GM18526 (cell line): ENCODE data around the gene TMEM26.

ENCODE experiments used
- POLR2A ChIP-seq: IDR thresholded peaks from 3 replicates; pipeline ENCODE4 v1.6.1; 2011; ENCODE audit not compliant: insufficient read length; ENCODE audit errors: extremely low read depth

TMEM26 gene

GRCh38 chr10:61423178-61423577, 30.0 kb downstream of the TMEM26 start:
- TF ChIP-seq POLR2A = no peak

- no peak for TF ChIP-seq POLR2A
These were observed 35.5 kb downstream of the TMEM26 start for GRCh38 chr10:61417661-61418060.

GRCh38 chr10:61415824-61416223, 37.4 kb downstream of the TMEM26 start:
- no peak for TF ChIP-seq POLR2A

DNA sequence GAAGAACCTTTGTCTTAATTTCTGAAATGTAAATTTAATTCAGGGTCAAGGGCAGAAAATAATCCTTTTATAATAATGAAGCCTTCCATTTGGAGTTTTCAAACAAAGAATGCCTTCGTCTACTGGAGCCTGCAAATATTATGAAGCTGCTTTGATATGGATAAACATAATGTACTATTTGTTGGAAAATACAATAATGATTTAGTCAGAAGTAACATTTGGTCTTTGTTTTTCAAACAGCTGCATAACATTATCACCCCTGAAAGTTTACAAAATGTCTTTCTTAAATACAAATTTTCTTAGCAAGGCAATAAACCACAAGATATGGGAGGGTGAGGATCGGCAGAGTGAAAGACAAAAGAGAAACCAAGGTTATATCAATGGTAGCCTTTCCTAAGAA, 41.5 kb downstream of the TMEM26 start:
- no peak for TF ChIP-seq POLR2A

GRCh38 chr10:61410353-61411070, 42.7 kb downstream of the TMEM26 start:
- no peak for TF ChIP-seq POLR2A

GRCh38 chr10:61409157-61409556, 44.0 kb downstream of the TMEM26 start:
- TF ChIP-seq POLR2A = no peak

- TF ChIP-seq POLR2A = no peak
These were observed 45.1 kb downstream of the TMEM26 start for GRCh38 chr10:61408105-61408504.

DNA sequence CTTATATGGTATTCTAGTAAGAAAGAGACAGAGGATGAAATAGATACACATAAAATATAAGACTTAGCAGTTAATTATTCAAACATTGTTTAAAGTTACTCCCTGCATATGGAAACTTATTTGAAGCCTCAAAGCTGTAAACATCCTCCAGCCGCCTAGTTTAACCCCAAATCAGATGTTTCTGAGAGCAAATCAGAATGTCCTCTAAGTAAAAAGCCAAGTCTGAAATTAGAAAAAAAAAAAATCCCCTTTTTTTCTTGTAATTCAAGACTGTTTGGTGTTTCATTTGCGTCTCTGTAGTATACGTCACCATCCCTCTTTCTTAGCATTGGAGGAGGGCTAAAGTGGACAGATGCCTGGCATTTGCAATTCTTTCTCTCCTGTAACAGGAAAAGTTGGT, 46.4 kb downstream of the TMEM26 start:
- no peak for TF ChIP-seq POLR2A

- no peak for TF ChIP-seq POLR2A
These were observed 46.9 kb downstream of the TMEM26 start for GRCh38 chr10:61406242-61406641.

DNA sequence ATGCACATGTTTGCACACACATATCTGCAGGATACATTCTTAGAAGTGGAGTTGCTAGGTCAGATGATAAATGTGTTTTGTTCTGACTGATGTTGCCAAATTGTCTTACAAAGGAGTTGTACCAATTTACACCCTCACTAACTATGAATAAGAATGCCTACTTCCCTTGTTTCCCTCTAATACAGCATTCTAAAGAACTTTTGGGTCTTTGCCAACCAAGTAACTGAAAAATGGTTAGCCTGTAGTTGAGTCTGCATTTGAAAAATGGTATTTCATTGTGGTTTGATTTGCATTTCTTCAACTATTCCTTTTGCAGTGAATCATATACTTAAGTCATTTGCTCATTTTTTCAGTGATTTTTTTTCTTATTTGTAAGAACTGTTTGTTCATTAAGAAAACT, 48.4 kb downstream of the TMEM26 start:
- TF ChIP-seq POLR2A = no peak

- TF ChIP-seq POLR2A = no peak
These were observed 52.7 kb downstream of the TMEM26 start for GRCh38 chr10:61400524-61400923.

DNA sequence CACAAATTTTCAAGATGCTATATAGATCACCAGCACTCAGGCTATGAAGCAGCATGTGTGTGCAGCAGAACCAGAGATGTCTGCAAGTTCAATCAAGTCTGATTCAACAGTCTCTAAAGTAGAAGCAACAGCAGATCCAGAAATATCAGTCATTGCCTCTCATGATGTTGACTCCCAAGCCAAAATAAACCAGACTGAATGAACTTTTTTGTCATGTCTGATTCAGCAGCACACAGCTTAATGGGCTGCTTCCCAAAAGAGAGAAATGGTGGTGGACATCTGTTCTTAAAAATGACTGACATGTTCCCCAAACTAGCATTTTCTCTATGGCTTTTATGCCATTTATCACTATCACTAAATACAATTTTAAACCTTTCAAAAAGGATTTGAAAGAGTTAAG, 53.8 kb downstream of the TMEM26 start:
- no peak for TF ChIP-seq POLR2A

GRCh38 chr10:61398366-61399129, 54.6 kb downstream of the TMEM26 start:
- TF ChIP-seq POLR2A = no peak

DNA sequence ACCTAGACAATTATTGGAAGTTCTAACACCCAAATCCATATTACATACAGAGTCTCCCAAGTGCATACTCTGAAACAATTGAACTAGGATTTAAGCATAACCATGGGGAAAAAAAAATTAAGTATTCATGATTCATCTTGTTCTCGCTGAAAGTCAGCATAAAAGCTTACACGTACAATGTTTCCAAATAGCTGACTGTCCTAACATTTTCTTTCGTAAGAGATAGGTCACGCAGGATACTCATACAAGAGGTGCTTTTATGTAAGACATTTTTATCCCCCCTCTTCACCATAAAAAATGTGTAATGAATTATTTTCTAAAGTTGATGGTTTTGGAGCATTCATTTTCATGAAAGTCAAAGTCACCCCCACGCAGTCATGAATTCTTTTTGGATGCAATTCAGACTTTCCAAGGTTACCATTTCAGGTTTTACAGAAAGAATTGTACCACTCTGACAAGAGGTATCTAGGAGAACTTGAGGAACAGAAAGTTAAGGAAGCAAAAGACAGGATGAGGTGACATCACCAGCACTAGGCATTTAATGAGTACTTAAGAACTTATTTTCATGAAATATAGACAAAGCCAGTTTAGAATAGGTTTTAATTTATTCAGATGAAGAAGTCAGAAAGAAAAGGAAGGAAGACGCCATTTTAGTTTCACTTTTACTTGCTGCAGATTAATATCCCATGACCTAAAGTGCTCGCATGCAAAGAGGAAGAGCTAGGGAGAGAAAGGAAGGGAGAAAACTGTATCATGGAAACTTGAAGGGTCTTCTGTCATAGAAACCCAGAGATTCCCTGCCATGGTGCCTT, 55.8 kb downstream of the TMEM26 start:
- TF ChIP-seq POLR2A = no peak

DNA sequence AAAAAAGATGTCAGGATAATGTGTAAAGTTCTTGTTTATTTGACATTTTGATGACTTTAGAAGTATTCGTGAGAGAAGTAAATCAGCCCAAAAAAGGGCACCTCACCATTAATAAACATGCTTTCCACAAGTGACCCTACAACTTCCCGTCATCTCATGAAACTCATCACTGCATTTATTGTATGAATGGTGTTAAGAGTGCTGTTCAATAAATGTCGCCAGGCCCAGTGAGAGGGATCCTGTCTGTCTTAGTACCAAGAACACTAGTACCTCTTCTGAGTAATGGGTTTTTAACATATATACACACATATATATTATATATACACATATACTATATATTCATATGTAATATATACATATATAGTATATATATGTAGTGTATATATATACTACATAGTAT, 61.9 kb downstream of the TMEM26 start:
- no peak for TF ChIP-seq POLR2A

- no peak for TF ChIP-seq POLR2A
These were observed 62.3 kb downstream of the TMEM26 start for GRCh38 chr10:61390851-61391250.
